Motor neuron (in vitro differentiated cells): ENCODE measurements around the gene SPOCD1. TPM values are rescaled to one million over a fixed set of nuclear protein-coding genes. Genes with fewer than 3 reads are reported as not detected.
A peak's percentile ranks its signal among the peaks of the same experiment; 100 is the strongest.

Experiments
- ATAC-seq, 8 experiments: fragments of 200-7000 bp; cut with Tn5 transposase; replicated peaks in 6 of 8; 2 replicates each; pipeline ENCODE4 v1.8.0; 2021; ENCODE audit warnings: mild to moderate bottlenecking in 8 of 8, moderate library complexity in 8 of 8
- H3K27ac ChIP-seq, 2 donors: fragments of 250-450 bp; sonication (Bioruptor Pico); 2 replicates each; pipeline ENCODE4 v1.9.0; 2021; ENCODE audit warnings: antibody characterized with exemption in 2 of 2, mild to moderate bottlenecking in 2 of 2, moderate library complexity in 1 of 2
- H3K4me1 ChIP-seq, 2 donors: fragments of 250-450 bp; sonication (Bioruptor Pico); replicated peaks in 1 of 2; 2 replicates each; pipeline ENCODE4 v1.6.1; 2021; ENCODE audit warnings: antibody characterized with exemption in 2 of 2, mild to moderate bottlenecking in 2 of 2, moderate library complexity in 1 of 2
- H3K4me3 ChIP-seq, 5 donors: fragments of 250-450 bp; sonication (Bioruptor Pico); 2 replicates each; pipeline ENCODE4 v1.9.0; 2021; ENCODE audit warnings: antibody characterized with exemption in 5 of 5, mild to moderate bottlenecking in 5 of 5, moderate library complexity in 4 of 5
- WGBS, 10 experiments: fragments of 450-650 bp; shearing (Covaris generic); methylation state at CpG; one replicate each; pipeline ENCODE4 v1.0.0; 2022; 5-methylcytosine and 5-hydroxymethylcytosine counted together
- in situ Hi-C, 9 experiments: fragments of 400-800 bp; cut with MboI; loops; one replicate each; pipeline ENCODE4 v1.15.0; 2021; ENCODE audit warnings: low sequenced_read_pairs in 9 of 9, low pct_unique_long_range_greater_than_20kb in 2 of 9; ENCODE audit not compliant: unreplicated experiment in 9 of 9
- total RNA-seq, 8 experiments: library from RNA; unstranded; fragments of 300-600 nt; gene quantifications; 2 replicates each; pipeline versions ENCODE4 v1.2.3 to v1.2.4, GENCODE V29; 2022

SPOCD1 gene
- total RNA-seq, 8 experiments from 2014 or later: 0.05 to 4.0 (median 0.65) TPM

DNA sequence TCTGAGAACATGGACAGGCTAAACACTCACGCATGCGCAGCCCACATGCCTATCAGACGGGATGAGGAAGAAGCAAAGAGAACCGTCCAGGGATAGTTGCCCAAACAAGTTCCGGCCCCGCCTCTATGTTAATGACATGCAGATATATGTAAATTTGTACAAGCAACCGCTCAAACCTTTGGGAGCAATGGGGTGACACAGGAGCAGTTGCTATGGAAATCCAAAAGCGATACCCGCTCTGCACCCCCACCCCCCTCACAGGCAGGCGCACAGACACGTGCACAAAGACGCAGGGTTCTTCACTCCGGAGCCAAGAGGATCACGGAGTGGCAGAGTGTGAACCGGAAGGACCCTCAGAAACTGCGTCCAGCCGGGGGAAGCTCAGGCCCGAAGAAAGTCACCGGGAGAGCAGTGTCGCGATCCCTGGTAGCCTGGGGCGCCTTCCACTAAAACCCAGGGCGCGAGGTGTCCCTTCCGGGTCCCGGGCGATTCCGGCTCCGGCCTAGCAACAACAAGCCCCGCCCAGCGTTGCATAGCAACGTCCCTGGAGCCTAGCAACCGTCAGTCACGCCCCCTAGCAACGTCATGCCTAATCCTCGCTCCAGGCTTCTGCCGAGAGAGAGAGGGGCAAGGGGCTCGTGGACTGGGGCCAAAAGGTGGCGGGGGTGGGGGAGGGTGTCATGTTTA lies 27.5 kb downstream of the SPOCD1 start:
- Histone ChIP-seq H3K27ac (peak overlapping the region; percentile 54 to 84), H3K4me3 (peak overlapping the region; percentile 34 to 73 (median 45)), H3K4me1 (peaks cover 29 to 30% of the 10 kb centered on the region in 2 donors)
- in situ Hi-C loops: loop anchor here in 1 of 9 experiments (25.0 kb wide), 1 partner anchor 126 kb away; no protein-coding TSS in a partner anchor
- WGBS, 10 experiments: 0 to 9% (median 2%) methylated on average over 3 to 15 of the region's 39 CpGs; no CpG with 5 or more reads in 4 of the 10 experiments
- peak; percentile 65 to 80 (median 72) for ATAC-seq

DNA sequence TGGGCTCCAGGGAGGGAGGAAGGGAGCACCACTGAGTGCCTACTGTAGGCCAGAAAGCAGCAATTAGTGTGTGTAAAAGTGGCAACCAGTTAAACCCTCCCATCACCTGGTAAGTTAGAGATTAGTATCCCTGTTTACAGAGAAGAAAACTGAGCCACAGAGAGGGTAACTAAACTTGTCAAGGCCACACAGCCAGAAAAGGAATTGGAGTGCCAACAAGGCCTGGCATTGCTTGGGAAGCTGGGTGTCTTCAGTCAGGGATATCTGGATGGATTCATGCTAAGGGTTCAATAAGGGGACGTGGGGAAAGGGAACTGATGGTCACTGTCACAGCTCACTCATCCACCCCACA lies 28.1 kb downstream of the SPOCD1 start:
- in situ Hi-C loops: loop anchor here in 1 of 9 experiments (25.0 kb wide), 1 partner anchor 125 kb away; no protein-coding TSS in a partner anchor
- Histone ChIP-seq H3K4me3 (peak overlapping the region in 3 of 5 donors; percentile 45 to 73 (median 47)), H3K4me1 (peaks cover 34 to 35% of the 10 kb centered on the region in 2 donors), H3K27ac (peak overlapping the region in 1 of 2 donors; percentile 84)
- 0 to 57% (median 40%) methylated on average over 1 of the region's 1 CpG; no CpG with 5 or more reads in 6 of the 10 experiments for WGBS, 10 experiments
- ATAC-seq: no peak

DNA sequence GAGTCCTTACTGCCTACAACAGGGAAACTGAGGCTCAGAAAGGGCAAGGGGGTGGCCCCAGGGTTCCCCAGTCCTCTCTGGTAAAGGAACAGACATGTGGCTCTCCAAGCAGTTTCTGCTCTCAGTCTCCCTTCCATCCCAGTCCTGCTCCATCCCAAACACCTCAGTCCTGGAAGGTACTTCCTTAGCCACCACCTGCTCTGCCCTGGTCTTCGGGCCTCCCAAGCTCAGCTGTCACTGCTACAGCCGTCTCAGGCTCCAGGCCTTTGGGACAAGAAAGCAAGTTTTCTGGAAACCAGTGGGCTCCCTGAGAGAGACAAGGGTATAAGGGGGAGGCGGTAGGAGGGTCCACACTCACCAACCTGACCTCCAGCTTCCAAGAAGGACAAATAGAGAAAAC lies 28.6 kb downstream of the SPOCD1 start:
- WGBS, 10 experiments: 79 to 100% (median 88%) methylated on average over 1 to 3 of the region's 3 CpGs; no CpG with 5 or more reads in 3 of the 10 experiments
- no peak overlapping the region for H3K4me3 ChIP-seq
- H3K4me1 ChIP-seq: peaks cover 39 to 40% of the 10 kb centered on the region in 2 donors
- no peak overlapping the region for H3K27ac ChIP-seq
- in situ Hi-C loops: loop anchor here in 1 of 9 experiments (25.0 kb wide), 1 partner anchor 125 kb away; no protein-coding TSS in a partner anchor
- no peak for ATAC-seq

DNA sequence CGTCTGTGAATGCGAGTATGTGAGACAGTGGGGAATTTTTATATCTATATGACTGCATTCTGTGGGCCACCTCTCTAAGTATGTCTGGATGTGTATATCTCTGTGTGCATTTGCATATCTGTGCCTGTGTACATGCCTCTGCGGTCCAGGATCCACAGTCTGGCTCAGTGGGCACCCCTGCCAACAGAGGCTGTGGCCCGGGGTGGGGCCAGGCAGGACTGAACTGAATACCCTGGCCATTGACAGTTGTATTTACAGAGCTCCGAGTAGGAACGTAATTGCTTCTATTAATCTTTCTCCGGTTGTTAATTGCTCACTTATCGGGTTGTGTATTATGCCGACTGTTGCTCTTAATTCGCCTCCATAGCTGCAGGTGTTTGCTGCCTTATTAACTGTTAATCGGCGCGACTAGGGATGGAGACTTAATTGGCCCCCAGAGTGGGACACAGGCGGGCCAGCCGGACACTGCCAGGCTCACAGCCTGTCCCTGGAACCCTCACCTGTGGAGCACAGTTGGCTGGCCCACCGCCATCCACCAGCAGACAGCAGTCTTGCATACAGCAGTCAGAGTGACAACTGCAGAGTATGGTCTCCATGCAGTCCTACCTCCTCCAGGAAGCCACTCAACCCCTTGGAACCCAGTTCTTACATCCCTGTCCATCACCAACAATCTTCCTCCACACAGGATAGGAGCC lies 29.3 kb downstream of the SPOCD1 start:
- WGBS, 10 experiments: 67 to 98% (median 90%) methylated on average over 1 to 11 of the region's 16 CpGs; no CpG with 5 or more reads in 2 of the 10 experiments
- H3K4me1 ChIP-seq: peaks cover 46 to 48% of the 10 kb centered on the region in 2 donors
- no peak overlapping the region for H3K4me3 ChIP-seq
- in situ Hi-C loops: loop anchor here in 1 of 9 experiments (25.0 kb wide), 1 partner anchor 124 kb away; no protein-coding TSS in a partner anchor
- H3K27ac ChIP-seq: no peak overlapping the region
- no peak for ATAC-seq

DNA sequence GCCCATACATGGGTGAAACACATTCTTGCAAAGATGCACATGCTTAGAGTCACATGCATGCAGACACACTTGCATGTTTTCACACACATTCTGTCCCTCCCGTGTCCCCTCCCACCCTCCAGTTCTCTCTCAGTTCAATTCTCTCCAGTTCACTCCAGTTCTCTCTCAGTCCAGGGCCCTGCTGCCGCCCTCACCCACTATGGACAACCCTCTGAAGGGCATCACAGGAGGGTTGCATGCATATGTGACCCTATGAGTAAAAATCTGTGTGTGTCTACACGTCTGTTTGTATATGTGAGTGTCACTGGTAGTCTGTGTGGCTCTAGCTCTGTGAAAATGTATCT lies 29.9 kb downstream of the SPOCD1 start:
- no peak for ATAC-seq
- Histone ChIP-seq H3K4me1 (peaks cover 52 to 54% of the 10 kb centered on the region in 2 donors), H3K4me3 (no peak overlapping the region), H3K27ac (no peak overlapping the region)
- in situ Hi-C loops: loop anchor here in 1 of 9 experiments (25.0 kb wide), 1 partner anchor 124 kb away; no protein-coding TSS in a partner anchor
- WGBS, 10 experiments: 60 to 70% (median 62%) methylated on average over 1 to 3 of the region's 3 CpGs; no CpG with 5 or more reads in 7 of the 10 experiments

DNA sequence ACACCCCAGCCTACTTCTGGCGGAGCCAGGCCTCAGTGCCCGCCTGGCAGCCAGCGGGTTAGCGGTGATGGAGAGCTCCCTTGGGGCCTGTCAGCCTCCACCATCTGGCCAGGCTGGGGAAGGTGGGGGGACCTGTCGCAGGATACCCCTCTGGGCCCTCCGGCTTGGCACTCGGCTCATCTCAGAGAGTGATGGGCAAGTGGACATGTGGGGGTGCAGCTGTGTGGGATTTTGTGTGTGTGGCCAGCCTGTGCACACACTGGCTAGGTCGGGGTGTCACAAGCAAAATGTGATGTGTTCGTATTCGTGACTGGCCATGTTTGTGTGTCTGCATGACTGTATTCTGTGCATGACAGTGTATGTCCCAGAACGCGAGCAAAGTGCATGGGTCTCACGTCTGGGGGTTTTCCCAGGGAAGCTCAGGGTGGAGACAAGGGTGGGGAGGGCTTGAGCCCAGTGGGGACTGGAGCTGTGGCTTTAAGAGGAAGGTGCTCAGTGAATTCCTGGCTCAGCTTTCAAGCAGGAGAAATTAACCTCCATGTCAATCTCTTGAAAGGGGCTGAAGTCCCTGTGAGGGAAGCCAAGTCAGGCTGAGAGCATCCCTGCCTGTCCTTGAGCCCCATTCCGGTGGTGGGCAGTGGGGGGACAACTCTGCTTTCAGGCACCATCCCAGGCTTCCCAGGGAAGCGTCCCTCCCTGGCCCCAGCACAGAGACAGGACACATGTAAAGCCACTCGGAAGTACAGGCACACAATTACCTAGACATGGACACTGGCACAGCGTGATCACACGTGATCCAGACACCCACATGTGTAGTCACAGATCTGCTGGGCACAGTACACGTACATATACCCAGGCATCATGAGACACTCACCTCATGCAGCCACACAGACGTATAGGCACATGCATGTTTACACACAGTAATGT lies 30.5 kb downstream of the SPOCD1 start:
- in situ Hi-C loops: loop anchor here in 1 of 9 experiments (25.0 kb wide), 1 partner anchor 123 kb away; no protein-coding TSS in a partner anchor
- WGBS, 10 experiments: 31 to 100% (median 80%) methylated on average over 1 to 13 of the region's 20 CpGs
- Histone ChIP-seq H3K4me1 (peaks cover 57 to 60% of the 10 kb centered on the region in 2 donors), H3K4me3 (no peak overlapping the region), H3K27ac (no peak overlapping the region)
- no peak for ATAC-seq

DNA sequence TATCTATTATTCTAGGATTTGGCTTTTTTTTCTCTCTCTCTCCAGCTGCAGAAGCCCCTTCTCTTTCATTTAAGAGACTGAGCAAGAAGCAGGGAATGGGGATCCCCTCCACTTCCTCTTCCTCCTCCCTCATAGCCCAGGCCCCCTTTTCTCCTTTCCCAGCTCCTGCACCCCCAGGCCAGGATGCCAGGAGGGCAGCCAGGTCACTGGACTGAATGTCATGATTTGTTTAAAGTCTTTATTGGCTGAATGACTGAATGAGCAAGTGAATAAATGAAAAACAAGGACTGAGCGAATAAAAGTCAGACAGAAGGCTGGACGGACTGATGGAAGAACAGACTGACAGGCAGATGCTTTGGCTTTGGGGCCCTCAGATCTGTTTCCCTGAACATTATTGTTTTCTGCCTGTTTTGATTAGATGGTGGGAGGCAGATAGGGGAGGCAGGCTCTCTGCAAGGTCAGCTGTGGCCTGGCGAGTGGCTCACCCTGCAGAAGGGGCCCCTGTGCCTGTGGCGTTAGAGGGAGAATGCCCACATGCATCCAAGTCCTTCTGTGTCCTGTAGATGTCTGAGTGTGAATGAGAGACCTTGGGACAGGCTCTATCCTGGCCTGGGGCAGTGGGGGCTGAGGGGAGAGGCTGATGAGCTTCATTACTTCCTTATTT lies 31.3 kb downstream of the SPOCD1 start:
- no peak for ATAC-seq
- WGBS, 10 experiments: 70 to 93% (median 75%) methylated on average over 2 to 4 of the region's 4 CpGs; no CpG with 5 or more reads in 5 of the 10 experiments
- no peak overlapping the region for H3K27ac ChIP-seq
- H3K4me1 ChIP-seq: peaks cover 55 to 67% of the 10 kb centered on the region in 2 donors
- no peak overlapping the region for H3K4me3 ChIP-seq
- in situ Hi-C loops: loop anchor here in 1 of 9 experiments (25.0 kb wide), 1 partner anchor 122 kb away; no protein-coding TSS in a partner anchor

DNA sequence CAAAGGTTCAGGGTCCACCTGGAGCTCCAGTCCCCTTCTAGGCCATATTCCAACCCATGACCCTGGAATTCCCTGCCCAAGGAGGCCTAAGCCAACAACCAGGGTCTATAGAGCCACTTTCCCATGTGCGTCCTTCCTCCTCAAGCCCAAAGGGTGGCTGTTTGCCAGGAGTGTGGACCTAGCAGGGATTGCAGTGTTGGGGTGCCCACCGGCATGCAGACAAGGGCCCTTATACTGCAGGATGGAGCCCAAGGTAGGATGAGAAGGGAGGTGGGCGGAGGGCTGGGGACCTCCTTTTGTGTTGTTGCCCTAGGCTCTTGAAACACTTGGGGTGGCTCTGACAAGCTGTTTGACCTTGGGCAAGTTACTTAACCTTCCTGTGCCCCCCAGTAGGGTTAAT lies 32.0 kb downstream of the SPOCD1 start:
- ATAC-seq: no peak
- Histone ChIP-seq H3K4me3 (no peak overlapping the region), H3K27ac (no peak overlapping the region), H3K4me1 (peaks cover 52 to 65% of the 10 kb centered on the region in 2 donors)
- 83 to 100% (median 95%) methylated on average over 1 to 3 of the region's 3 CpGs; no CpG with 5 or more reads in 5 of the 10 experiments for WGBS, 10 experiments
- in situ Hi-C loops: loop anchor here in 1 of 9 experiments (25.0 kb wide), 1 partner anchor 122 kb away; no protein-coding TSS in a partner anchor

DNA sequence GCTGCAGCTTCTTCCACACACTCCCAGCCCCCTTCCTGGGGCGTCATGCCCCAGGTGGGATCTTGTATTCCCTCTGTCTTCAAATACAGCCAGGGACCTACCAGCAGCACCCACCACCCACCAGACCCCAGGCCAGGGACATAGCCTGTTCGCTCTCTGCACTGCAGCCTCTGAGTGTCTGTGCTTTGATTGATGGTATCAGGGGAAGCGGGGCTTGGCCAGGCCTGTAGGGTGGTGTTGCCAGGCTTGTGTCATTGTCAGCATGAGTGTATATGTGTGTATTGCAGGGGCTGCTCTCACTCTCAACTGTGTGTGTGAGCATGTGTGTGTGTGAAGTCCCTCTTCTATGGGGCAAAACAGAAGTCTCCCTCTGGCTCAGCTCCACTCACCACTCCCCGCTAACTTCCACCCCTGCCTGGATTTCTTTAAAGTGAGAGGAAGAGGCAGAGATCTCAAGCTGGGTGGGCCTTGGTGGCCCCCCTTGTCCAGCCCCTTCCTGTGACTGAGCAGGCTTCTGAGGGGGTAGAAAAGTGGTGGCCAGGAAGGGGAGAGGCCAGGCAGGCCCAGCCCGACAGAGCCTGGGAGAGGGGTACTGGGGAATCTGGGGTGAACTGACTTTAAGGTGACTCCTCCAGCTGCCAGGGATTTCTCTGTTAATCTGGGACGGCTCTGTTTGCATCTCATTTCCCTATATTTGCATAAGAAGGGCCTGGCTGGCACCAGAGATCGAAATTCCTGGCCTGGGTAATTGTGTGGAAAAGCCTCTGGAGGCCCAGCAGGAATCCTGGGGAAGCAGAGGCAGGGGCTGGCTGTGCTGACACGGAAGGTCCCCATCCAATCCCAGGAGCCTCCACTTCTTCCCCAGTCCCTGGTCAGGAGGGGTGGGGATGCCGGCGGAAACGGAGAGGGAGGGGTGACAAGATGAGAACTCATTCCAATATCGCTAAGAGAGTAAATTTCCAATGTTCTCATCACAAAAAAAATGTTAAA lies 33.1 kb downstream of the SPOCD1 start:
- Histone ChIP-seq H3K27ac (peak overlapping the region; percentile 62 to 77), H3K4me3 (no peak overlapping the region), H3K4me1 (peaks cover 46 to 60% of the 10 kb centered on the region in 2 donors)
- in situ Hi-C loops: loop anchor here in 1 of 9 experiments (25.0 kb wide), 1 partner anchor 120 kb away; no protein-coding TSS in a partner anchor
- WGBS, 10 experiments: 30 to 80% (median 40%) methylated on average over 1 to 9 of the region's 12 CpGs; no CpG with 5 or more reads in 2 of the 10 experiments
- peak in 6 of 8 experiments; percentile 39 to 68 (median 58) for ATAC-seq

DNA sequence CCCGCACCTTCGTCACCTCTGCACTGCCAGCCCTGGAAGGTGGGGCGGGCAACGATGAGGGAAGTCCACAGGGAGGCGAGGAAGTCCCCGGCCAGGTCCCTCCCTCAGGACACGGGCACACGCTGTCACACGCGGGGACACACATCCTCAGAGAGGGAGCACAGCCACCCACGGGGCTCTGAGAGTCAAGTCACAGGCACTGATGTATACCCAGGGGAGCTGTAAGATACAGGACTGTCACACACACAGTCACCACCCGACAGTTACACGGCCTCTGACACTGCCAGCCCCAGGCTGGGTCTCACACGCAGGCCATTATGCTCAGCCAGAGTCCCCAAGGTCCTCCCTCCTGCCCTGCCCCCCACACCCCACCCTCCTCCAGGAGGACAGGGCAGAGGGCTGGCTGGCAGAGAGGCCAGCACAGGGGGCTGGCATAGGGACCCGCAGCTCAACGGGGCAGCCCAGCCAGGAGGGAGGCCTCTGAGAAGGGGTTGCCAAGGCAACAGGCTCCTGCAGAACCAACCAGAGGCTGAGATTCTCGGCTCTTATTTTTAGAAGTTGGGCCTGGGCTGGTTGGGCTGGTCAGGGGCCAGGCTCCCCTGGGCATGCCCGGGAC lies 34.0 kb downstream of the SPOCD1 start:
- peaks cover 44 to 59% of the 10 kb centered on the region in 2 donors for H3K4me1 ChIP-seq
- in situ Hi-C loops: loop anchor here in 1 of 9 experiments (25.0 kb wide), 1 partner anchor 120 kb away; no protein-coding TSS in a partner anchor
- H3K27ac ChIP-seq: peak overlapping the region; percentile 62 to 77
- ATAC-seq: peak in 7 of 8 experiments; percentile 14 to 83 (median 80)
- no peak overlapping the region for H3K4me3 ChIP-seq
- WGBS, 10 experiments: 38 to 80% (median 62%) methylated on average over 2 to 10 of the region's 18 CpGs; no CpG with 5 or more reads in 4 of the 10 experiments
